Right ventricle myocardium superior (tissue), 1 donor: ENCODE measurements around the gene C11orf21. TPM values are rescaled to one million over a fixed set of nuclear protein-coding genes. Genes with fewer than 3 reads are reported as not detected.
"Not testable (repeated sequence)": the region's sequence is repeated elsewhere in the genome, so short reads cannot be mapped to it uniquely, and the experiment has no call there.

Experiments
- ATAC-seq: fragments of 200-7000 bp; cut with Tn5 transposase; one replicate; pipeline ENCODE4 v1.9.1; 2020; ENCODE audit warnings: mild to moderate bottlenecking; ENCODE audit not compliant: poor library complexity
- DNase-seq: peaks from one replicate; pipeline ENCODE4 v3.0.0-alpha.2; 2020
- intact Hi-C: fragments of 100-400 bp; cut with DNase I; formaldehyde crosslinking; loops from one replicate; pipeline ENCODE4 v1.11.2; 2022
- total RNA-seq: library from RNA; stranded (reverse); fragmentation: NEBNext Ultra II Directional; extraction: Animal tissue kit (Norgen Biotek cat#: 25700); gene quantifications from one replicate; pipeline ENCODE4 v1.2.1, GENCODE V29; 2021
- donor health status: DM: no; HTN: yes; CAD: no; lungs with severe emphysema.

C11orf21 gene
- total RNA-seq, 1 donor from 2014 or later = 43.6 TPM

GRCh38 chr11:2287091-2287490, 14.6 kb downstream of the C11orf21 start:
- no peak for ATAC-seq
- peak; percentile 22 for DNase-seq
- intact Hi-C loops = no loop called here

- DNase-seq = peak; percentile 14
- intact Hi-C loops, ATAC-seq: not testable (repeated sequence)
Measured at GRCh38 chr11:2286350-2286749, 15.4 kb downstream of the C11orf21 start.

GRCh38 chr11:2280208-2280607, 21.5 kb downstream of the C11orf21 start:
- no peak for DNase-seq
- intact Hi-C loops = no loop called here

GRCh38 chr11:2277933-2278523, 23.7 kb downstream of the C11orf21 start:
- intact Hi-C loops = no loop called here
- ATAC-seq = no peak
- no peak for DNase-seq

More at GRCh38 chr11:2280208-2280607, 21.5 kb downstream of the C11orf21 start:
- ATAC-seq = no peak

GRCh38 chr11:2277008-2277346, 24.7 kb downstream of the C11orf21 start:
- intact Hi-C loops = no loop called here
- DNase-seq = peak; percentile 6
- no peak for ATAC-seq

- ATAC-seq (no peak), DNase-seq (no peak)
- intact Hi-C loops = no loop called here
Measured at GRCh38 chr11:2276280-2277007, 25.3 kb downstream of the C11orf21 start.

DNA sequence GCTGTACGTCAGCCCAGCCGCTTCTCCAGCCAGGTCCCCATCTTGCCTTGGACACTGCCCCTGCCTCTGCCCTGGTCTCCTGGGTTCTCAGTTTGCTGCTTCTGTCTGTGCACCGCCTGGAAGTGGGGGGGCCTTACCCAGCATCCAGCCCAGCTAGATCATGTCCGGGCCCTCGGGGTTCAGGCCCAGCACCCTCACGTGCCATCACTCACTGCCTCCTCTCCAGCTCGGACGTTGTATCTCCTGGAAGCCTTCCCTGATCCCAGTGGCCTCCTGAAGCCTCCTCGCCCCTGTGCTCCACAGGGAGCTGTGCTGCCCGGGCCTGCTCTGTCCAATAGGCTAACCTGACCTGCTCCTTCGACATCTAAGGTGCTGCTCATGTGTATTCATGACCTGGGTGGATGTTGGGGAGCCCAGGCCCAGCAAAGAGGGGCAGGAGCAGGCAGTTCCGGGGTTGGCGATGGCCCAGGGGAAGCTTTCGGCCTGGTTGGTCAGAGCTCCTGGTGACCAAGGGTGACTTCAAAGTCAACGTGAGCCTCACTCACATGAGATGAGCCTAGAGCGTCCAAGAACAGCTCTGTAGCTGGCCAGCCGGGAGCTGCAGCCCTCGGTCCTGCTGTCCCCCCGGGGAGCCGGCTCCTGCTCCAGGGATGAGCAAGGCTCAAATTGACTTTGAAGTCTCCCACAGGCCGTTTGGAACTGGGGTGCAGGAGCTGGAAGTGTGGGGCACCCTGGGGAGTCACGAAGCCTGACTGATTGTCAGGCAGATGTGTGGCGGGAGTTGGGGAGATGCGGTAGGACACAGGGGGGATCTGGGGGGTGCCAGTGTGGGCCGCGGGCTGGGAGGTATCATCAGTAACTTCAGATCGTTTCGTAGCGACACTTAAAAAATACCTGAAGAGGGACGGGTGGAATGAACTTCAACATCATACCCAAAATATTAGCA, 26.1 kb downstream of the C11orf21 start:
- ATAC-seq = no peak
- intact Hi-C loops = no loop called here
- peak; percentile 29 for DNase-seq

- no peak for DNase-seq
- no peak for ATAC-seq
- intact Hi-C loops = no loop called here
Measured at GRCh38 chr11:2273771-2274170, 27.9 kb downstream of the C11orf21 start.

- DNase-seq = no peak
- intact Hi-C loops = no loop called here
- no peak for ATAC-seq
Measured at GRCh38 chr11:2273311-2273710, 28.4 kb downstream of the C11orf21 start.

DNA sequence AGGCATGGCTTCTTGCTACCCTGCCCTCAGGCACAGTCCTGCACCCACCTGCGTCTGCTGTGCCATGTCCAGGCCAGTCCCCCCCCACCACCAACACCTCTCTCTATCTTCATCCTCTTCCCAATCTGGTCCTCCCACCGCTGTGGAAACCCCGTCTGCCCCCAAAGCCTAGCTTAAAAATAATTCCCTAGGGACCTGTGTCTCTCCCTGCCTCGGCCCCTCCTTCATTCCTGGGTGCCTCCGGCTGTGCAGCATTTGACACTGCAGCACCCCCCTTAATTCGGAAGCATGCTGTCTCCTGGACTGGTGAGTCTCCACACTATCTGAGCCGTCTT, 28.8 kb downstream of the C11orf21 start:
- ATAC-seq = no peak
- intact Hi-C loops = no loop called here
- peak; percentile 7 for DNase-seq

DNA sequence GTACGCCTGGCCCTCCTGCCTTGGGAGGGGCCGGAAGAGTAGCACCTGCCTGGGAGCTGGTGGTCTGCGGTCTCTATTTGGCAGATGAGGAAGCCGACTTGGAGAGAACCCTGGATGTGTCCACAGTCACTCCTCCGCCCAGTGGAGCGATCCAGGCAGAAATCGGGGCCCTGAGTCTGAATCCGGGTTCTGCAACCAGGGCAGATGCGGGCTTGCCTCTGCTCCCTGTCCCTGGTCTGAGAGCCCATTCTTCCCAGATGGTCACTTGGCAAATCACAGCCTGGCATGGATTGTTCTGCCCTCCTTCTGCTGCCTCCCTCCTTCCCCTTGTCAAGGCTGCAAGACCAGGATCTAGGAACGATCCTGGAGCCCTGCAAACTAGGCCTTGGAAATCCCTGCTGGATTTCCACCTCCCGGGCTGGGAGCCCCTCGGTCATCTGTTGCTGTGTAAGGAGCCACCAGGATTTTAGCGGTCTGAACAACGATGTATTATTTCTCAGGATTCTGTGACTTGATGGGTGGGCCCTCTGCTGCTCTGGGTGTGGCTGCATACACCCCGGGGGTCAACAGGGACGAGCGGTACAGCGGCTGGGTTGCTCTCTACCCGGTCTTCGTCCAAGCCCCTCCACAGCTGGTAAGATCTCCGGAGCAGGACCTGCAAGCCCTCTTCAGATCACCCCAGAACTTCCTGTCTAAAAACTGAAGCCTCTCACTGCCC, 29.3 kb downstream of the C11orf21 start:
- intact Hi-C loops = no loop called here
- ATAC-seq (no peak), DNase-seq (peak; percentile 17)

- ATAC-seq = no peak
- intact Hi-C loops = no loop called here
- DNase-seq = peak; percentile 31
Measured at GRCh38 chr11:2271327-2272227, 30.1 kb downstream of the C11orf21 start.

- DNase-seq (peak; percentile 78), ATAC-seq (peak; percentile 47)
- intact Hi-C loops = no loop called here
Measured at GRCh38 chr11:2271077-2271326, 30.7 kb downstream of the C11orf21 start.

DNA sequence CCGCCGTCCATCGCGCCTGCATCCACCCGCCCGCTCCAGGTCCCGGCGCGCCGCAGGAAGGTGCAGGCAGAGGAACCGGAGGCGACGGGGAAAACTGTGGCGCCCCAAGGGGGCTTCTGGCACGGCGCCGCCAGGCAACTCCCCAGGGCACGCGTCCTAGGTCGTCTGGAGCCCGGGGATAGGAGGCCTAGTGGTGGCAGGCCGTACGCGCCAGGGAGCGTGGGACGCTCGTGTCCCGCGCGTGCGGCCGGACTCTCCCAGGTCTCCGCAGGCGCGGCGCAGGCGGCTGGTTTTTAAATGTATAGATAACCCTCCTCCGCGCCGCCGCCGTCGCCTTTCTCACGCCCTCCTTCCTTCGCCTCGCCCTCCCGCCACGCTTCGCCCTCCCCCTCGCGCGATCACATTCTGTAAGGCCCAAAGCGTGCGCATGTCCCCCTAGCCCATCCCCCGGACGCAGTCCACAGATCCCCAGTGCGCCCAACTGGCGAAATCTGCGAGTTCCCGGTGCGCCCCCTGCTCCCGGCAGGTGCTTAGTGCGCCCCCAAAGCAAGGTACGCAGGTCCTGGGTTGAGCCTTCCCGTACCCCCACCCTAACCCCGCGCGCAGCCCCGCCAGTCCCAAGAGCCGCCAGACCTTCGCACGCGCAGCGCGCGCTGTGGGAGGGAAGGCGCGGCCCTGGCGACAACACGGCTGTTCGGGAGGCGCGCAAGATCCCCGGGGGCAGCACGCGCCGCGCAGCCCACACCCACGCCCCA, 31.2 kb downstream of the C11orf21 start, which contains the start of gene ASCL2:
ASCL2 (minus strand) TSS at position 267 of the 755 bp plus-strand sequence; CDS start at position 11, 256 bp downstream.
- DNase-seq (no peak), ATAC-seq (no peak)
- intact Hi-C loops = no loop called here

DNA sequence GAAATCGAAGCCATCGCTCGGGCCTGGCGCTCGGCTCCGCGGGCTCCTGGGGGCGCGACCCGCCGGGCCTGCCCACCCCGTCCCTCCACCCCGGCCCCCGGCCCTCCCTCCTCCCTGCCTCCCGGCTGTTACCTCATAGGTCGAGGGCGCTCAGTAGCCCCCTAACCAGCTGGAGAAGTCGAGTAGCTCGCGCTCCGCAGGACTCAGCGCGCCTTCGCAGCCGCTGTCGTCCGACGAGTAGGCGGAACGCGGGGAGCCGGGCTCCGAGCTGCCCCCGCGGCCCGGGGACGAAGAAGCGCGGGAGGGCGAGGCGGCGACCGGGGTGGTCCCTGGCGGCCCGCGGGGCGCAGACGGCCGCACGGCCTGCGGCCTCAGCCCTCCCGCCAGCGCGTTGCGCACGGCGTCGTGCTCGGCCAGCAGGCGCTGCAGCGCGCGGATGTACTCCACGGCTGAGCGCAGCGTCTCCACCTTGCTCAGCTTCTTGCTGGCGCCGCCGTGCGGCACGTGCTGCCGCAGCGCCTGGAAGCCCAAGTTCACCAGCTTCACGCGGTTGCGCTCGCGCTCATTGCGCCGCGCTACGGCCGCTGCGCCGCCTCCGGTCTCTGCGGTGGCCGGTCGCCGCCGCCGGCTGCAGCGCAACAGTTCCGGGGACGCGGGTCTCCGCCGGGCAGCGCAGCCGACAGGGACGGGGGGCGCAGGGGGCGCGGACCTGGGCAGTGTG, 32.0 kb downstream of the C11orf21 start:
- DNase-seq (peak; percentile 68), ATAC-seq (peak; percentile 65)
- intact Hi-C loops = no loop called here

GRCh38 chr11:2268729-2269600, 32.8 kb downstream of the C11orf21 start:
- intact Hi-C loops = no loop called here
- DNase-seq (peak; percentile 71), ATAC-seq (peak; percentile 42)
